ENCODE data around the gene HSPB6. TPM values are rescaled to one million over a fixed set of nuclear protein-coding genes. Genes with fewer than 3 reads are reported as not detected.
A peak's percentile ranks its signal among the peaks of the same experiment; 100 is the strongest.

Gene HSPB6
- total RNA-seq, 1 experiment from 2014 or later, result 0.37 TPM

GRCh38 chr19:35789195-35789977 is 32.6 kb upstream of the HSPB6 start:
- Histone ChIP-seq H3K9ac (ENCODE audit: extremely low read depth, insufficient read length, low read length) (no peak overlapping the region), H2BK5ac (ENCODE audit: insufficient read length, low read length) (no peak overlapping the region), H3K4me1 (ENCODE audit: insufficient read depth, low read length) (no peaks in the 10 kb centered on the region), H3K4me2 (ENCODE audit: insufficient read depth, insufficient read length, low read length) (no peak overlapping the region), H4K91ac (ENCODE audit: insufficient read length, low read depth, low read length) (no peak overlapping the region), H3K27me3 (ENCODE audit: insufficient read depth, low read length) (no peaks in the 10 kb centered on the region), H3K18ac (ENCODE audit: insufficient read length, low read depth, low read length) (no peak overlapping the region), H3K9me3 (ENCODE audit: control insufficient read depth, low read depth, low read length) (no peaks in the 10 kb centered on the region), H4K5ac (ENCODE audit: insufficient read length, low read depth, low read length) (no peak overlapping the region), H2BK120ac (ENCODE audit: low read depth, low read length, poor library complexity, severe bottlenecking) (no peak overlapping the region), H3K4ac (ENCODE audit: low read depth, low read length) (no peak overlapping the region), H2BK15ac (ENCODE audit: low read depth, low read length) (no peak overlapping the region), H4K20me1 (ENCODE audit: control insufficient read depth, insufficient read depth, insufficient read length) (peaks cover 3% of the 10 kb centered on the region), H3K56ac (ENCODE audit: insufficient read length, low read depth, low read length) (no peak overlapping the region), H2BK20ac (ENCODE audit: low read depth, low read length, poor library complexity, severe bottlenecking) (no peak overlapping the region), H2AK5ac (ENCODE audit: insufficient read length, low read length) (no peak overlapping the region), H4K8ac (replicated peaks; ENCODE audit: insufficient read length, low read depth, low read length) (no peak overlapping the region), H3K79me2 (ENCODE audit: insufficient read depth, low read length) (no peaks in the 10 kb centered on the region), H3K23me2 (ENCODE audit: insufficient read length, low read depth, low read length, poor library complexity, severe bottlenecking) (peaks cover 7% of the 10 kb centered on the region), H3K23ac (ENCODE audit: insufficient read length, low read depth, low read length) (no peak overlapping the region), H3K27ac (ENCODE audit: insufficient read length, low read depth, low read length) (no peak overlapping the region), H2BK12ac (ENCODE audit: insufficient read length, low read depth, low read length) (no peak overlapping the region), H2AFZ (ENCODE audit: low read length) (no peak overlapping the region), H3K79me1 (ENCODE audit: insufficient read depth, low read depth, low read length, poor library complexity, severe bottlenecking) (no peaks in the 10 kb centered on the region), H3K14ac (ENCODE audit: insufficient read depth, low read length) (no peak overlapping the region; the same call in 1 of the 2 replicates), H3T11ph (ENCODE audit: low read length) (no peak overlapping the region)
- TF ChIP-seq CTCF (conservative IDR thresholded peaks at IDR 0.05), result no peak
- Mint-ChIP-seq H3K9me3 (no peaks in the 10 kb centered on the region), H3K36me3 (ENCODE audit: insufficient read depth in 1 of 3, low read depth in 3 of 3) (no peaks in the 10 kb centered on the region; a peak in 1 of 7 replicates), H3K27me3 (ENCODE audit: low read depth) (peaks cover 3% of the 10 kb centered on the region; the same call in 1 of the 2 replicates), H3K27ac (no peak overlapping the region), H3K4me1 (peaks cover 10 to 19% of the 10 kb centered on the region in 2 experiments), H3K4me3 (no peak overlapping the region)
- WGBS (ENCODE audit: extremely low coverage, insufficient read length, low lambda C conversion rate), result no CpG with 5 or more reads among the region's 11 CpGs
- peak; percentile 20 for DNase-seq

Measured in H9 (cell line).